ENCODE results near the gene MORC2. TPM values are rescaled to one million over a fixed set of nuclear protein-coding genes. Genes with fewer than 3 reads are reported as not detected.

The MORC2 gene
- total and polyA plus RNA-seq, 4 donors = 11.9 to 24.7 (median 20.7) TPM

DNA sequence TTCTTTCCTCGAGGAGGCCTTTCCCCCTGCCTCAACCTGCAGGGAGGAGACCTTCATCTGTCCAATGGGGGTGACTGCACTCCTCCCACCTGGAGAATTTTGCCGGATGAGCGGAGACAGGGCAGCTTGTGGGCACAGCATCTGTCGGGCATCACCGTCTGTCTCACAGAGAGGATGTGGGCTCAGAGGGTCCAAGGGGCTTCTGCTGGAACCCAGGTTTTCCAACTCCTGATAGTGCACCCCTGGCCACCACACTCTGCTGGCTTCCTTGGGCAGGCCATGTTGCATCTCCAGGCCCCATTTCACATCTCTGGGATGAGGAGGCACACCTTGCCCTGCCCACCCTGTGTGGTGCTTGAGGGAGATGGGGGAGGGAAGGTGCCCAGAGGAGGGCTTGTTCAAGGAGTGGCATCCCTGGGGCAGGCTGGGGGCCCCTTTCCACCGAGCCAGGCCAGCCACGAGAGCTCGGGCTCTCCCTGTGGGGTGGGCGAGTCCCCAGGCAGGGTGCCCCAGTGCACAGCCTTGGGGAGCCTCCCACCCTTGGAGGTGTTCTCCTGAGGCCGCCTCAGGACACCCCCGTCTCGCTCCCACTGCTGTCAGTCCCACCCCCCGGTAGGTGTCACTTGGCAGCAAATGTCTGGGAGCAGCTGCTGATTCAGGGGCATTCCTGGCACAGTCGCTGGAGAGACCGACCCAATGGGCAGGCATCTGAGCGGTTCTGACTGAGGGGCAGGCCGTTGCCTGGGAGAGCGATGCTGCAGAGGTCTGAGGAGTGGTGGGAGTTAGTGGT is 84.2 kb downstream of the MORC2 start:
- Histone ChIP-seq H3K4me3 (no peak overlapping the region), H3K9ac (ENCODE audit: insufficient read depth in 1 of 2, low read length in 2 of 2) (no peak overlapping the region), H3K27me3 (ENCODE audit: control insufficient read depth in 3 of 3, insufficient read depth in 3 of 3, low read length in 2 of 3) (no peaks in the 10 kb centered on the region), H3K9me3 (ENCODE audit: control insufficient read depth in 4 of 4, insufficient read depth in 3 of 4, low read length in 3 of 4) (no peaks in the 10 kb centered on the region), H3K36me3 (ENCODE audit: control insufficient read depth in 4 of 4, insufficient read depth in 4 of 4, low read length in 4 of 4) (peaks cover 0 to 3% (median 1%) of the 10 kb centered on the region in 4 donors), H3K4me1 (ENCODE audit: control insufficient read depth in 5 of 5, insufficient read depth in 5 of 5, low read length in 5 of 5) (peaks cover 0 to 32% (median 16%) of the 10 kb centered on the region in 5 donors), H3K27ac (ENCODE audit: low read depth in 1 of 2, low read length in 1 of 2) (no peak overlapping the region)
- TF ChIP-seq, protein P1, sequence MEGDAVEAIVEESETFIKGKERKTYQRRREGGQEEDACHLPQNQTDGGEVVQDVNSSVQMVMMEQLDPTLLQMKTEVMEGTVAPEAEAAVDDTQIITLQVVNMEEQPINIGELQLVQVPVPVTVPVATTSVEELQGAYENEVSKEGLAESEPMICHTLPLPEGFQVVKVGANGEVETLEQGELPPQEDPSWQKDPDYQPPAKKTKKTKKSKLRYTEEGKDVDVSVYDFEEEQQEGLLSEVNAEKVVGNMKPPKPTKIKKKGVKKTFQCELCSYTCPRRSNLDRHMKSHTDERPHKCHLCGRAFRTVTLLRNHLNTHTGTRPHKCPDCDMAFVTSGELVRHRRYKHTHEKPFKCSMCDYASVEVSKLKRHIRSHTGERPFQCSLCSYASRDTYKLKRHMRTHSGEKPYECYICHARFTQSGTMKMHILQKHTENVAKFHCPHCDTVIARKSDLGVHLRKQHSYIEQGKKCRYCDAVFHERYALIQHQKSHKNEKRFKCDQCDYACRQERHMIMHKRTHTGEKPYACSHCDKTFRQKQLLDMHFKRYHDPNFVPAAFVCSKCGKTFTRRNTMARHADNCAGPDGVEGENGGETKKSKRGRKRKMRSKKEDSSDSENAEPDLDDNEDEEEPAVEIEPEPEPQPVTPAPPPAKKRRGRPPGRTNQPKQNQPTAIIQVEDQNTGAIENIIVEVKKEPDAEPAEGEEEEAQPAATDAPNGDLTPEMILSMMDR (IDR thresholded peaks at IDR 0.05; ENCODE audit: control extremely low read depth, extremely low read depth) = no peak
- ATAC-seq (ENCODE audit: insufficient read depth, low FRiP score) (no peak), DNase-seq (no peak)
- 90 to 94% methylated on average over 16 to 18 of the region's 18 CpGs for WGBS, 2 donors

- Histone ChIP-seq H3K27me3 (ENCODE audit: control insufficient read depth in 3 of 3, insufficient read depth in 3 of 3, low read length in 2 of 3) (no peaks in the 10 kb centered on the region), H3K9me3 (ENCODE audit: control insufficient read depth in 4 of 4, insufficient read depth in 3 of 4, low read length in 3 of 4) (no peaks in the 10 kb centered on the region), H3K4me1 (ENCODE audit: control insufficient read depth in 5 of 5, insufficient read depth in 5 of 5, low read length in 5 of 5) (peaks cover 0 to 40% (median 16%) of the 10 kb centered on the region in 5 donors), H3K9ac (ENCODE audit: insufficient read depth in 1 of 2, low read length in 2 of 2) (no peak overlapping the region), H3K36me3 (ENCODE audit: control insufficient read depth in 4 of 4, insufficient read depth in 4 of 4, low read length in 4 of 4) (peaks cover 0 to under 1% (median 0%) of the 10 kb centered on the region in 4 donors), H3K27ac (ENCODE audit: low read depth in 1 of 2, low read length in 1 of 2) (no peak overlapping the region), H3K4me3 (no peak overlapping the region)
- 95 to 98% methylated on average over 7 of the region's 7 CpGs for WGBS, 2 donors
- ATAC-seq (ENCODE audit: insufficient read depth, low FRiP score) (no peak), DNase-seq (no peak)
- TF ChIP-seq, protein P1 (IDR thresholded peaks at IDR 0.05; ENCODE audit: control extremely low read depth, extremely low read depth) = no peak
These were observed 84.9 kb downstream of the MORC2 start for GRCh38 chr22:30883586-30884145.

DNA sequence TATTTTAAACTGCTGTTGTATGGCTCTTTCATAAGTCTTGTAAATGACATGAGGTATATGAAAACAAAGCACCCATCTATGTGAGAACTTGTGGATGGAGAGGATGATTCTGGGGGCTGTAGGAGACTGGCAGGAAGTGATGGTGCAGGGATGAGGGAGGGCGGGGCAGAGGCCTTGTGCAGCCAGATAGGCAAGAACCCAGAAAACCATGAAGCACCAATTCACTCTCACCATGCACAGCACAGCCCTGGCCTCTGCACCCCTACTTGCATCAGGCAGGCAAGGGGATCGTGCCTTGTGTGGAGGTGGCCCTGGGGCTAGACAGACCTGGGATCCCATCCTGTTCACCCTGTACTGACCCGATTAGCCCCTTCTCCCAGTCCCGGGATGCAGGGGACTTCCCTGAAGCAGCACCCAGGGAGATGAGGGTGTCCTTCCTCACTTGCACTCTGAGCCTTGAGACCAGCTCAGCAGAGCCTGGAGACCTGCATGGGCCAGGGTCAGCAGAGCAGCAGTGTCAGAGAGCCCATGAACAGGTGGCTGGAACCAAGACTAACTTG is 85.5 kb downstream of the MORC2 start:
- H3K9me3 ChIP-seq (ENCODE audit: control insufficient read depth in 4 of 4, insufficient read depth in 3 of 4, low read length in 3 of 4) = no peaks in the 10 kb centered on the region
- H3K4me1 ChIP-seq (ENCODE audit: control insufficient read depth in 5 of 5, insufficient read depth in 5 of 5, low read length in 5 of 5) = peaks cover 0 to 46% (median 17%) of the 10 kb centered on the region in 5 donors
- no peaks in the 10 kb centered on the region for H3K36me3 ChIP-seq (ENCODE audit: control insufficient read depth in 4 of 4, insufficient read depth in 4 of 4, low read length in 4 of 4)
- no peak overlapping the region for H3K4me3 ChIP-seq
- TF ChIP-seq, protein P1 (IDR thresholded peaks at IDR 0.05; ENCODE audit: control extremely low read depth, extremely low read depth) = no peak
- DNase-seq (no peak), ATAC-seq (ENCODE audit: insufficient read depth, low FRiP score) (no peak)
- 95% methylated on average over 4 of the region's 4 CpGs for WGBS, 2 donors
- no peaks in the 10 kb centered on the region for H3K27me3 ChIP-seq (ENCODE audit: control insufficient read depth in 3 of 3, insufficient read depth in 3 of 3, low read length in 2 of 3)
- H3K27ac ChIP-seq (ENCODE audit: low read depth in 1 of 2, low read length in 1 of 2) = no peak overlapping the region
- H3K9ac ChIP-seq (ENCODE audit: insufficient read depth in 1 of 2, low read length in 2 of 2) = no peak overlapping the region

All from lung (tissue), 12 donors.